ENCODE results near the gene RUNDC3A. TPM values are rescaled to one million over a fixed set of nuclear protein-coding genes. Genes with fewer than 3 reads are reported as not detected.

The RUNDC3A gene
- total RNA-seq, 1 experiment from 2014 or later, result not detected

DNA sequence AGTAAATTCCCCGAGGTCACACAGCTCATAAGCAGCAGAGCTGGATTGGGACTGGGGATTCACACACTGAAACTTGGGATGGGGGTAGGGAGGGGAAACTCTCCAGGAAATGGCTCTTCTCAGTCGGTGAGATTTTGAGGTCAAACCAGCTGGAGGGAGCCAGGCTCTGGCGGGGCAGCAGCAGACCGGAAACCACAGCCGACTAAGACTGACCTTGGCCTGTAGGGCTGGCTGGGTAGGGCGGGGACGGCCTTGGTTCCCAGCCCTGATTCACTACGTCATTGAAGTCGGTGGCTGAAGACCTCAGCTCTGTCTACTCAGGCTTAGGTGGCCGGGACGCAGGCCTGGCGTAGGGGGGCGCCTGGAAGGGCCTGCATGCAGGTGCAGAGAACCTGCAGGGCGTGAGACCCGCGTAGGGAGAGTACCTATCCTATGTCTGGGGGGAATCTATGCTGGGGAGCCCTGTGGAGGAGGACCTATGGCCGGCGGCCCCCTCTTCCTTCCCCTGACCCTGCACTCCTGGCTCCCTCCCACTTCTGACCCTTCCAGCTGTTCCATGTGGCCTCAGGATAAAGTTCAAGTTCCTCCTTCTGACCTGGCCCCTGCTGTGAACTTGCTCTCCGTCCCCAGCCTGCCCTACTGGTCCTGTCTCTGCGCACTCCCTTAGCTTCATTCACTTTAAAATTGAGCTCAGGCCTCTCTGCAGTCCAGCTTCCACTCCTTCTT is 28.6 kb upstream of the RUNDC3A start:
- Histone ChIP-seq H3K27me3 (no peaks in the 10 kb centered on the region), H3K36me3 (no peaks in the 10 kb centered on the region), H3K9me3 (no peaks in the 10 kb centered on the region), H3K4me3 (no peak overlapping the region)
- DNase-seq, result peak; percentile 95

DNA sequence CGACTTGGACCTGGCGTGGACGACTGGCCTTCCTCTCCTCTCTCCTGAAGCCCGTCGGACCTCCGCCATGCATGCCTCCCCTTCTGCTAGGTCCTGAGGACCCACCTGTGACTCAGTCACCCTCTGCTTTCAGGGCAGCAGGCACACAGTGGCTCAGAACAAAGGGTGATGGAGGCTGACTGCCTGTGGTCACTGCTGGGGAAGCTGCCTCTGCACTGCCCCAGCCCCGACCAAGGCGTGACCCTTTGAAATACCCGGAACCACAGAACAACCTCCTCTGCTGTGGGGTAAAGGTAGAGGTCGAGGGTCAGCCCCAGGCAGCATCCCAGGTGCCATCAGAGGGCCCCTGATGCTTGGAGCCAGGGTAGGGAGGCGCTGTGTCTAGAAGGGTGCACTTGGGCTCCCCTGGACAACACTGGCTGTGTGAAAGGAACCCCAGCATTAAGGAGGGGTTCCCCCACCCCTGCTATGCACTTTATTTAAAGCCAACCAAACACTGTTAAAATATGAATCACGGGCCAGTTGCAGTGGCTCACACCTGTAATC is 27.9 kb upstream of the RUNDC3A start:
- no peak overlapping the region for H3K4me3 ChIP-seq
- H3K36me3 ChIP-seq, result no peaks in the 10 kb centered on the region
- H3K27me3 ChIP-seq, result no peaks in the 10 kb centered on the region
- H3K9me3 ChIP-seq, result no peaks in the 10 kb centered on the region
- no peak for DNase-seq

DNA sequence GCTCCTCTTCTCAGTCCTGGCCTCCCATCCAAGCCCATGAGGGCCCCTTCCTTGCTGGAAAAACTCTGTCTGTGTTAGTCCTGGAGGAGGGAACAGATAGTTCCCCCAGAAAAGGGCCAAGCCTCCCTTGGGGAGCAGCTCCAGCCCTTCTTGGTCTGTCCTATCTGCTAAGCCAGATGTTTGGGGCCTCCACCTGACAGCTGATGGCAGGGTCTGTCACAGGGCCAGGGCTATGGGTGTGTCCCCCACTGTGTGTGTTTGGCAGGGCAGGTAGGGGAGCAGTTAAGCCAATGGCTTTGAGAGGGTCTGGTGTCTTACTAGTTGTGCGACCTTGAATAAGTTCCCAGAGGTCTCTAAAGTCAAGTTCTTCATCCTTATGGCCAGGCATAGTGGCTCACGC is 26.8 kb upstream of the RUNDC3A start:
- Histone ChIP-seq H3K4me3 (no peak overlapping the region), H3K27me3 (no peaks in the 10 kb centered on the region), H3K36me3 (no peaks in the 10 kb centered on the region), H3K9me3 (no peaks in the 10 kb centered on the region)
- no peak for DNase-seq

DNA sequence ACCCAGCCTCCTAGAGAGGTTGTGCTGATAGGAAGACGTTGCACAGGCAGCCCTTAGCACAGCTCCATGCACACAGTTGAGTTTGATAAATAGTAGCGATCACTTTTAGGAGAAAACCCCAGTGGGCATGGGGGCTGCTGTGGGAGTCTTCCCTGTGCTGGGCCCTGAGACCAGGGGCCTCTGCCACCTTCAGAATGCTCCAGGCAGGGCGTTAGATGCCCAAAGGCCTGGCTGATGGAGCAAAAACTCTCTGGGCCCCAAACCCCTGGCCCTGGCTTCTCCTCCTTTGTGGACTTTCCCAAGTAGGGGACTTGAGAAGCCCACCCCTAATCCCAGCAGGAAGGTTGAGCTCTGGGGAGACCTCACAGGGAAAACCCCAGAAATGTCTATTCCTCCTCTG is 26.1 kb upstream of the RUNDC3A start:
- Histone ChIP-seq H3K27me3 (no peaks in the 10 kb centered on the region), H3K4me3 (no peak overlapping the region), H3K36me3 (no peaks in the 10 kb centered on the region), H3K9me3 (no peaks in the 10 kb centered on the region)
- DNase-seq, result no peak

DNA sequence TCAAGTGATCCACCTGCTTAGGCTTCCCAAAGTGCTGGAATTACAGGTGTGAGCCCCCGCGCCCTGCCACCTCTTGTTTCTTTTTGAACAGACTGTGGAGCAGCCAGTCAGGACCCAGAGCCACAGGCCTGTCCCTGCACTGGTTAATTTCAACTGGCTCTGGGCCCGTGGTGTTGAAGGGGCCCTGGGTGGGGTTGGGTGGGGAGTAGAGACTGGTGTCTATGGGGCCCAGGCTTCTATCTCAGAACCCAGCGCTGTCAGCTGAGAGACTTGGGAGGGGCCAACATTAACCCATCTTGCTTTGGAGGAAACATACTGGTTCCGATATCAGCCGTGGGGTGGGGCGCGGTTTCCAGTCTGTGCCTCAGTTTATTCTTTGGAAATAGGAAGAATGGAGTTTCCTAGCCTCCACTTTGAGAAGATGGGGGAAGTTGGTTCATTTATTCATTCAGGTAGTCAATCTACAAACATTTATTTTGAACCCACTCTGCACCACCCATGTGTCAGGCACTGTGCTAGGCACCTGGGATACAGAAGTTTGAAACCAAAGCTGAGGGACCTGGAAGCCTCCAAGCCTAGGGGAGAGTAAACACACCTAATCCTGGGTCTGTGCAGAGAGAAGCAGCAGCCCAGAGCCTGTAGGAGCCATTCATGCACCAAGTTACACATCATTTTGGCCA is 24.9 kb upstream of the RUNDC3A start:
- DNase-seq, result no peak
- no peaks in the 10 kb centered on the region for H3K27me3 ChIP-seq
- no peaks in the 10 kb centered on the region for H3K9me3 ChIP-seq
- H3K4me3 ChIP-seq, result no peak overlapping the region
- no peaks in the 10 kb centered on the region for H3K36me3 ChIP-seq

DNA sequence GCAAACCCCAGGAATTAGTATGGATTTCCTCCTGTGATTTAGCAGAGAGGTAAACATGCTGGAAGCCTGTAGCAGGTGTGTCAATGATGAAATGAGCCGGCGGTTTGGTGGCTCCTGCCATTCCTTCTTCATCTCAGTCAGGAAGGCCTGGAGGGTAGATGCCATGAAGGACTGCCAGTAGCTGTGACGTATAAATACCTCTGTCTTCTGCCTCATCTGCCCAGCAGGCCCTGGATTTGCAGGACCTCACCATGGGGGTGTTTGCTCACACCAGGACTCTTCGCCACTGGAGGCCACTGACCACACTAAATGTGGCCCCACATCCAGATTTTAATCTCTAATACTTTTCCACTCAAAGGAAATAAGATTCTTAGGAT is 24.4 kb upstream of the RUNDC3A start:
- Histone ChIP-seq H3K4me3 (no peak overlapping the region), H3K27me3 (no peaks in the 10 kb centered on the region), H3K36me3 (no peaks in the 10 kb centered on the region), H3K9me3 (no peaks in the 10 kb centered on the region)
- no peak for DNase-seq

DNA sequence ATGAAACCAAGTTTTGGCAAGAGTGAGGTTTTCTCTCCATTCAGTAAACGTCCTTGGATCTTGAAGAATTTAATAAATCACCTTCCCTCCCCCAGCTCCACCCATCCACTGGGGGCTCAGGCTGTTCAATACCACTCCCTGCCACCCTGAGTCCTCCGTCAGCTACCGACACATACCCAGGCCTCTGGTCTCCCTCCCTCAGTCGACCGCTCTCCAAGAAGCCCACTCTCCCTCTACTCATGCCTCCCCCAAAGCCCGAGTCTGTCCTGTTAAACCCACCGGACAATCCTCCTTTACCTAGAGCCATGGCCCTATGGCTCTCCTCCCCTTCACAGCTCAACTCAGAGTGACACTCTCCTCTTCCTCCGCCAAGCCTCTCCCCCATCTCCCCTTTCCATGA is 20.8 kb upstream of the RUNDC3A start:
- Histone ChIP-seq H3K27me3 (peaks cover 13% of the 10 kb centered on the region), H3K9me3 (no peaks in the 10 kb centered on the region), H3K36me3 (no peaks in the 10 kb centered on the region), H3K4me3 (no peak overlapping the region)
- DNase-seq, result no peak

DNA sequence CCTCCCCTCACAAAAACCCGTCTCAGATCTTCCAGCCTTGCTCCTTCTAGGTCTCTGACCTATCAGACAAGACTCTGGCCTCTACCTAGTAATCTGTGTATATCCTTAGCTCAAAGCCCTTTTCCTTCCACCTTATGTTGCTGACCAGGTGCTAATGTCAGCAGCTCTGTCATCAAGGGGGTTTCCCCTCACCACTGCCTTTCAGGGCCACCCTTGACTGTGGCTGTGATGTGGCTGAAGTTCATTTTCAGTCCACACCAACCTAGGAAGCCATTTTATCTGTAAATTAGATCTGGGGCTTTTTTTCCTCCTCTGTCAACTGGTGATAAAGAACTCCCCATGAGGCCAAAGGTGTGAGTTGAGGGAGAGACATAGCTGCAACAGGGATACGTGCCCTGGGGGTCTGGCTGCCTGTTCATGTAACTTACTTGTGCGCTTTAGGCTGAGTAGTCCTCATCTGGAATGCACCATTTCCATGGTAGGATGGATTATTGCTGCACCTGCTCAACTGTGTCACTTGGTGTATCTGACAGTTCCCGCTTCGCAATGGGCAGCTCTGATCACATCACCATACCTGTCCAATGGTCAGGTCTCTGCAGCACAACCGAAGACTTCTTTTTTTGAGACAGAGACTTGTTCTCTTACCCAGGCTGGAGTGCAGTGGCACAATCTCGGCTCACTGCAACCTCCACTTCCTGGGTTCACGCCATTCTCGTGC is 14.7 kb upstream of the RUNDC3A start:
- no peak overlapping the region for H3K4me3 ChIP-seq
- H3K27me3 ChIP-seq, result peaks cover 13% of the 10 kb centered on the region
- no peaks in the 10 kb centered on the region for H3K36me3 ChIP-seq
- DNase-seq, result no peak
- no peaks in the 10 kb centered on the region for H3K9me3 ChIP-seq

DNA sequence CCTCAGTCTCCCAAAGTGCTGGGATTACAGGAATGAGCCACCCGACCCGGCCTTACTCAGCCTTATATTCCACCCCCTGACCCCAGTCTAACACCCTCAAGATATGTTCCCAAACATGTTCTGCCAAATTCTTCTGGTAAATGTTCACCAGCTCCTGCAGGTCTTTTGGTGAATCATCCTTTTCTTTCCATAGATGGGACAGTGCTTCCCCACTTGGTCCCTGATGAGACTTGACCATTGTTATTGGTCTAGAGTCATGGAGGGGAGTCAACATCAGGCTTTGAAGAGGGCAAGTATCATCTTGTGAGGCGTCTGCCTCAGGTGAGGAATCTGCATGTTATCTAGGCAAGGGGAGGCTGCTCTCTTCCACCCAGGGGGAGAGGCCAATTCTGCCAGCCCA is 10.4 kb upstream of the RUNDC3A start:
- Histone ChIP-seq H3K36me3 (no peaks in the 10 kb centered on the region), H3K4me3 (no peak overlapping the region), H3K27me3 (peaks cover 3% of the 10 kb centered on the region; the same call in 1 of the 2 replicates), H3K9me3 (no peaks in the 10 kb centered on the region)
- DNase-seq, result no peak

DNA sequence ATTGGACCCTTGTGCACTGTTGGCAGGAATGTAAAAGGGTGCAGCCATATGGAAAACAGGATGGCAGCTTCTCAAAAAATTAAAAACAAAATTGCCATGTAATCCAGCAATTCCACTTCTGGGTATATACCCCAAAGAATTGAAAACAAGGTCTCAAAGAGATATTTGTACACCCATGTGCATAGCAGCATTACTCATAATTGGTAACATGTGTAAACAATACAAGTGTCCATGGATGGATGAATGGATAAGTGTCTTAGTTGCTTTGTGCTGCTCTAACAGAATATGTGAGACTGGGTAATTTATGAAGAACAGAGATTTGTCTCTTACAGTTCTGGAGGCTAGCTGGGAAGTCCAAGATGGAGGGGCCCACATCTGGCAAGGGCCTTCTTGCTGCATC is 3.8 kb upstream of the RUNDC3A start:
- Histone ChIP-seq H3K36me3 (no peaks in the 10 kb centered on the region), H3K4me3 (no peak overlapping the region), H3K9me3 (no peaks in the 10 kb centered on the region), H3K27me3 (peaks cover 14% of the 10 kb centered on the region)
- no peak for DNase-seq

DNA sequence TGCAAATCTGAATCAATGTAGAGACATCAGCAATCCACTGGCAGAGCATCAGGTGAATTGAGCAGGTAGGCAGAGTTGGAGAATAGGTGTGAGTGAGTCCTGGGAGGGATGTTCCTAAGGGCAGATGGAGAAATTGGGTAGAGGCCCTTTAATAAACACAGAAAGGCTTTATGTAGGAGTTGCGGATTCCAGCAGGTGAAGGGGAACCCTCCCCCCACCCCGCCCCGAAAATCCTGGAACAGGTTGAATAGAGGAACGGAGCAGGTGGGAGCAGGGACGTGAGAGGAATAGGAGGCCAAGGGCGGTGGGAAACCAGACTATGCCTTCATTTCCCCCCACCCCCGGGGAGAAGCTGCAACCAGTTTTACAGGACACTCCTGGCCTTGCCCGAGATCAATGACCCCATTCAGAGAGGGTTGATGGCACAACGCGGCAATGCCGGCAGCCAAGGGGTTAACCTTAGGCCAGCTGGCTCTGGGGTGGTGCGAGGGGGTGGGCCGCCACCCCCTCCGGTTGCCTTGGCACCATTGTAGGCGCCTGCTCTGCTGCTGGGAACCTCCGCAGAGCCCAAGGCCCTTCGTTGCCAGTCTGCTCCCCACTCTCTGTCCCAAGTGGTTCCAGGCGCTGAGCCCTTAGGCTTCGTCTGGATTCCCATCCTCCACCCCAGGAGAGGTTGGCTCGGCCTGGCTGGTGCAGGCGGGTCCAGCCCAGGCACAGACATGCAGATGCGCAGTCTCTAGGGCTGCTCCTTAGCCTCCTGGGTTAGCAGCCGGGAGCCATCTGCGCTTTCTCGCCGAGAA is 814 bp upstream of the RUNDC3A start:
- Histone ChIP-seq H3K36me3 (no peaks in the 10 kb centered on the region), H3K9me3 (no peaks in the 10 kb centered on the region), H3K27me3 (peaks cover 11% of the 10 kb centered on the region), H3K4me3 (no peak overlapping the region)
- DNase-seq, result peak; percentile 46

DNA sequence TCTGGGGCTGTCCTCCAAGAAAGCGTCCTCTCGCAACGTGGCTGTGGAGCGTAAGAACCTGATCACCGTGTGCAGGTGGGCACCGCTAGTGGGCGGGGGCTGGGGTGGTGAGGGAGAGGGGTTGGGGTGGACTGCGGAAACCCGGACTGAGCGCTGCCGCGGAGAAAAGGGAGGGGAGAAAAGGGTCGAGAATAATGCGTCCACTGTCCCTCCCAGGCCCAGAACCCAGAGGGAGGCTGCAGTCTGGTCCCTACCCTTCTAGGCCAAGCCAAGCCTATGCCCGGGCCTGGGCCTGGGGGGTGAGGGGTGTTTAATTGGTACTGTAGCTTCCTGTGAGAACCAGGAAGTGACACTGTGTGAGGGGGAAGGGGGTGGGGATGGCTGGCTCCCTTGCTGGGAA is 464 bp downstream of the RUNDC3A start:
- no peak for DNase-seq
- no peak overlapping the region for H3K4me3 ChIP-seq
- no peaks in the 10 kb centered on the region for H3K36me3 ChIP-seq
- H3K27me3 ChIP-seq, result peaks cover 11% of the 10 kb centered on the region
- H3K9me3 ChIP-seq, result no peaks in the 10 kb centered on the region

DNA sequence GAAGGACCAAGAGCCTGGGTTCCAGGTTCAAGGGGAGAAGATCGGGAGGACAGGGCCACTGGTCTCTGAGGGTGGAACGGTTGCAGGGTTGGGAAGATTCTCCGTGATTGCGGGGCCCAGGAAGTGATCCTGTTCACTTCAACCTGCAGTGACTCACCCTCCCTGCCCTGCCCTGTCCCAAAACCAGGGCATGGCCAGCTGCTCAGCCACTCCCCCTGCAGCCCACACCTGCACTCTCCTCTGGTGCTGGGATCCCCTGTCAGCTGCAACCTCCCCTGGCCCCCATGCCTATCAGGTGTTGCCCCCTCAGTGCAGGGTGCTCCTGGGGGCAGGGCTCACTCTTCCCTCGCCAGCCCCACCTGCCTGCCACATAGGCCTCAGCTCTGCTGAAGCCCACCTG is 1.1 kb downstream of the RUNDC3A start:
- Histone ChIP-seq H3K9me3 (no peaks in the 10 kb centered on the region), H3K36me3 (no peaks in the 10 kb centered on the region), H3K4me3 (no peak overlapping the region), H3K27me3 (peaks cover 16% of the 10 kb centered on the region)
- DNase-seq, result no peak

DNA sequence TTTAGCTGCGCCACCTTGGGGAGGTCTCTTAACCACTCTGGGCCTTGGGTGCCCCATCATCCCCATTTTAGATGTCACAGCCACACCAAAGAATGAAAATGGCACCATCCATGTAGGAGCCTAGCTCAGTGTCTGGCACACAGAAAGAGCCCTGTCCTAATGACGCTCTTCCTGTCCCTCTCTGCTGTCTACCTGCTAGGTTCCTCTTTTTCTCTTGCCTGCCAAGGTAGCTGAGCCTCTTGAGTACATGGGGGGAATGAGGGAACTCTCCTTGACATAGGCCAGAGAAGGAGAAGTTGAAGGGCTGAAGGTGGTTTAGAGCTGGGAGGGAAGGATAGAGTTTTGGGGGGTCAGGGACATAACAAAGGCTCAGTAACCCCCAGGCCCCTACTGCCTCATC is 1.8 kb downstream of the RUNDC3A start:
- Histone ChIP-seq H3K9me3 (no peaks in the 10 kb centered on the region), H3K36me3 (no peaks in the 10 kb centered on the region), H3K4me3 (no peak overlapping the region), H3K27me3 (peaks cover 21% of the 10 kb centered on the region)
- no peak for DNase-seq

DNA sequence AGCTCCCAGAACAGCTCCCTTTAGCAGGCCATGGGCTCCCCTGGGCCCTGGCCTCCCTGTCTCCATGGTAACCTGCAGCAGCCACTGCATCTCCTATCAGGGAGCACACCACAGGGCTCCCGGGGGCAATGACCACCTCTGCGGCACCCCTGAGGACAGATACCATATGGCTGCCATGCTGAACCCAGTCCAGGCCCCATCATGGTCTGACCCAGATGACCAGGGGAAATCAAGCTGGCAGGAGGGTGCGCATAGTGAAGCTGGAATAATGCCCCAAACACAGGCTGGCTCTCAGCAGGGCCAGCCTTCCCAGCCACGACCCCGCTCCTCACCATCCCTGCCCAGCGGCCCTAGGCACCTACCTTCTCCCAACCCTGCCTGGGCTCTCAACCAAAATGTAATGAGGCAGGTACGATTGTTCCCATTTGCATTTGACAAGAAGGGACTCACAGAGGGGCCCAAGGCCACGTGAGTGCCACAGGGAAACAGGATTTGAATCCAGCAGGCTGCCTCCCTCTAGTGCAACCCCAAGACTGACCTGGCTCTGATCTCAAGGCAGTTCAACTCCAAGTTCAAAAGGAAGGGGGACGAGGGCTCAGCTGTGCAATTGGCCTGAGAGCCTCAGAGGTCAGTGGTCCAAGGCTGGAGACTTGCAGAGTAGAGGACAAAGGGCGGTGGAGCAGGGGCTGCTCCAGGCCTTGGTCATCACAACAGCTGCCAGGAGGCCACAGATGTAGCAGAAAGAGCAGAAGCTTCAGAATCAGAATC is 2.4 kb downstream of the RUNDC3A start:
- H3K9me3 ChIP-seq, result no peaks in the 10 kb centered on the region
- H3K27me3 ChIP-seq, result peaks cover 26% of the 10 kb centered on the region

DNA sequence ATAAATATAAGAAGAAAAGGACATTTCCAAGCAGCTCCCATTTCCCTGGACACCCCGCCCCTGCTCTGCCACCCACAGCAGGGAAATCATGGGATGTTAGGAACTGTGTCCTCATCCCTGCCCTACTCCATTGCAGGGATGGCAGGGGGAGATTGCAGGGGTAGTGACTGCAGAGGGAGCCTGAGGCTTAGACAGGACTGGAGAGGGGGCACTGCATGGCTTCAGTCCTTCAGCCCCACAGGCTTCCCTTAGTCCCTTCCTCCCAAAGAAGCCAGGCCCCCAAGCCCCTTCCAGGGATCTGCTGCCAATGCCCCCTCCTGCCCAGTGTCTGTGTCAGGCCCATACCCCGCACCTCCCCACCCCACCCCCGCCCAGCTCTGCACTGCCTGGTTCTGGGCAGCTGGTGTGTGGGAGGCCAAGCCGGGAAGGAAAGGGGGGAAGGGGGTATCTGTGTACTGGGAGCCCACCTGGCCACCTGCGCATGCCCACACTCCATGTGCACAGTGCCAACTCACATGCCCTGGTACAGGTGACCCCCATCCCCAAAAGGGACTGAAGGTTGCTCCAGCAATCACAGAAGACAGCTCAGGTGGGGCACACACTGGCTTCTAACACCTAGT is 3.3 kb downstream of the RUNDC3A start:
- peaks cover 32% of the 10 kb centered on the region for H3K27me3 ChIP-seq
- no peak overlapping the region for H3K4me3 ChIP-seq
- no peaks in the 10 kb centered on the region for H3K36me3 ChIP-seq
- no peaks in the 10 kb centered on the region for H3K9me3 ChIP-seq
- DNase-seq, result no peak

More for the DNA sequence above, 2.4 kb downstream of the RUNDC3A start:
- no peaks in the 10 kb centered on the region for H3K36me3 ChIP-seq
- DNase-seq, result no peak
- H3K4me3 ChIP-seq, result no peak overlapping the region

Data from MG63 (cell line).